GM12874 (cell line): ENCODE measurements around the gene SELENOP.

Source experiments
- CTCF ChIP-seq: IDR thresholded peaks from 2 replicates; pipeline ENCODE4 v1.5.1; 2011; ENCODE audit warnings: low read depth, mild to moderate bottlenecking, control low read depth, low read length, moderate library complexity; ENCODE audit not compliant: insufficient read depth

Gene SELENOP

DNA sequence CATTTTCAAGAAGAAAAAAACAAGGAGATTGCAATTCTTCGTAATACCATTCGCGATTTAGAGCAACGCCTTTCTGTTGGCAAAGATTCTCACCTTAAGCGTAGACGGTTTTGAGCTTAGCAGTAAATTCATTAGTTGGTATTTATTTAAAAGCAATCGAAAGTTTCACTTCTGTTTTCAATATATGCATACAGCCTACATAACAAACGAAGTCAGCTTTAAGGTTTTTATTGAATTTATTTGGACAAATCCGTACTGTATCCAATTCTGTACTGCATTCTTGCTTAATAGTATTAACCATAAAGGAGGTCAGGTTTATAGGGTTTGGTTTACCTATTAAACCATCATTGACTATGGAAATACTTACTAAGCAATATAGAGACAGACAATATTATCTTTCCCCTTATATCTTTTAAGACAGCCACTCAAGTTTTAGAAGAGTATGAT, 12.0 kb downstream of the SELENOP start:
- no peak for TF ChIP-seq CTCF

DNA sequence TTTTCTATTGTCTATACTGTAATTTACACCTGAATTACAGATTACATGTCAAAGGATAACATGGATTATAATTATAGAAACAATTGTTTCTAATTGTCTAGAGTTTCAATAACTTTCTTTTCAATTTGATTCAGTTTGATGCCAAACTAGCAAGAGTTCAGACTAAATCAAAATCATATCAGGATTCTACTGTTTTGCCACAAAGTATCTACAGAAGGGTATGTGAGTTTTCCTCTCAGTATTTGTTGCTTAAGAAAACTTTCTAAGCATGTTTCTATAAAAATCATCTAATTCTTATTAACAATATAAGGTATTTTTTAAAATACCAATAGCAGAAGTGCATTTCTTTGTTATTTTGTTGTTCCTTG, 12.5 kb downstream of the SELENOP start:
- TF ChIP-seq CTCF: no peak

DNA sequence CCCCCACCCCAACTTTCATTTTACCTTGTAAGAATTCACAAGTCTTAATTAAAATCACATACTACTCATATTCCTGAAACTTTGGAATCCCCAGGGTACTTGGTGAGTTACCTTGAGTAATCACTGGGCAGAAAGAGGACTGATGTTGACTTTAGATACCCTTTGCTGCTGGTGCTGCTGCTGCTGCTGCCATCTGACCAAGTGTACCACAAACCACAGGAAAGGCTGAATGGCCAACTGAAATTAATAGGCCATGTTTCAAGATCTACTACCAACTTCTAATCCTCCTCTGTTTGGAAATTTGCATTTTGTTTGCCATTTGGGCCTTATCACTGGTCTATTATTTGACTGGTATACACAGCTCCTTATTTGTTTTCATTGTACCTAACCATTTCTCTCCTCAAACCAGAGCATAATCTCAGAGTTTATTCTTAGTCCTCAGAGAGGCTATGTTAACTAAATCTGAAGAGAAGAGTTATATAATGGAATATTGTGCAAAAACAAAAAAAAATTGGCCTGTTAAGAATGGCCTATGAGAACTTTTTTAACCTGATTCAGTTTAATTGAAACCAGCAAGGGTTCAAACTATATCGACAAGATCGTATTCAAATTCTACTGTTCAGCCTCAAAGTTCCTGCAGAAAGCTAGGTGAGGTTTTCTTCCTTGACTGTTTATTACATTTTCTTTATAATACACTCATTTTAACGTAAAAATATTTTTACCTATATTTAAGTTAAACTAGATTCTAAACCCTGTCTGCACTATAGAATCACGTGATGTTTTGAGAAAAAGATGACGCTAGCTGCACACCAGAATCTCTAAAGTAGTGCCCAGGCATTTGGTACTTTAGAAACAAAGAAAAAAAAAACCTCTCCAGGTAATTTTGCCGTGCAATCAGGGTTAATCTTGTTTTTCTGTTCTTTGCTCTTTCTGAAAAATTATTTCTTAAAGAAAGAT, 13.1 kb downstream of the SELENOP start:
- TF ChIP-seq CTCF: no peak

DNA sequence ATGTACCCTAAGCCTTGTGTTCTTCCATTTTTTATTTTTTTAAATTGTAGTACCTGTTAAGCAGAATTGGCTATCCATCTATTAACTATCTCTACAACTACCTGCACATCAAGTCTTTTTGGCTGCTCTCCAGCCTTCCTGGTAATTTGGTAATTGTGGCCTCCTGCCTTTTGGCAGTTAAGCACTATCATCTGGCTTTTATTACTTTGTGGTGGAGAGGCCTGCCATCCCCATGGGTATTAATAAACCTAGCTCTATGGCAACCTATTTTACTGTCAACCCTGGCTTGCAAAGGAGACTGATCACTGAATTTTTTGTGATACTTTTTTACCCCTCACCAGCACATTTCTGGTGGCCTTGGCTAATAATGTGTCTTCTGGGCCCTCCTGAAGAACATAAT, 20.5 kb downstream of the SELENOP start:
- TF ChIP-seq CTCF: no peak

DNA sequence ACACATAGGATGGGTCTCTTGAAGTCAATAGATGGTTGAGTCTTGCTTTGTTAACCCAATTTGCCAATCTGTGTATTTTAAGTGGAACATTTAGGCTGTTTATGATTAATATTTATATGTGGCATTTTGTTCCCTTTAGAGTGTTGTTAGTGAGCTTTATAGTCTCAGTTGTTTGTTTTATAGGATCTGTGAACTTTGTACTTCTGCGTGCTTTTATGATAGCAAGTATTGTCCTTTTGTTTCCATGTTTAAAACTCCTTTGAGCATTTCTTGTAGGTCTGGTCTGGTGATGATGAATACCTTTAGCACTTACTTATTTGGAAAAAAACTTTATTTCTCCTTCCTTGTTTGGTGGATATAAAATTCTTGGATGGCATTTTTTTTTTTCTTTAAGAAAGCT, 23.8 kb downstream of the SELENOP start:
- TF ChIP-seq CTCF: no peak

DNA sequence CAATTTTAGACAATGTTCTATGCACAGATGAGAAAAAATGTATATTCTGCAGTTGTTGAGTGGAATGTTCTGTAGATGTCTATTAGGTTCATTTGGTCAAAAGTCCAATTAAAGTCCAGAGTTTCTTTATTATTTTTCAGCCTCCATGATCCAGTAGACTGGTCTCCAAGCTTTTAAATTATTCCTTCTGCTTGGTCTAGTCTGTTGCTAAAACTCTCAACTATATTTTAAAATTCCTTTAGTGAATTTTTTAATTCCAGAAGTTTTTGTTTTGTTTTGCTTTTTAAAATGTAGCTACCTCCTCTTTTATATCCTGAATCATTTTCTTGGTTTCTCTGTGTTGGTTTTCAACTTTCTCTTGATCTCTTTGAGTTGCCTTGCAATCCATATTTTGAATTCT, 24.6 kb downstream of the SELENOP start:
- TF ChIP-seq CTCF: no peak

- TF ChIP-seq CTCF: no peak
Measured at GRCh38 chr5:42785756-42786155, 25.9 kb downstream of the SELENOP start.
